Central memory CD4-positive, alpha-beta T cell (primary cell): ENCODE results near the gene MOB3A.
"Not testable (repeated sequence)": the region's sequence is repeated elsewhere in the genome, so short reads cannot be mapped to it uniquely, and the experiment has no call there.

ENCODE experiments used
- DNase-seq: peaks from one replicate; pipeline ENCODE4 v3.0.0; 2022

MOB3A gene

DNA sequence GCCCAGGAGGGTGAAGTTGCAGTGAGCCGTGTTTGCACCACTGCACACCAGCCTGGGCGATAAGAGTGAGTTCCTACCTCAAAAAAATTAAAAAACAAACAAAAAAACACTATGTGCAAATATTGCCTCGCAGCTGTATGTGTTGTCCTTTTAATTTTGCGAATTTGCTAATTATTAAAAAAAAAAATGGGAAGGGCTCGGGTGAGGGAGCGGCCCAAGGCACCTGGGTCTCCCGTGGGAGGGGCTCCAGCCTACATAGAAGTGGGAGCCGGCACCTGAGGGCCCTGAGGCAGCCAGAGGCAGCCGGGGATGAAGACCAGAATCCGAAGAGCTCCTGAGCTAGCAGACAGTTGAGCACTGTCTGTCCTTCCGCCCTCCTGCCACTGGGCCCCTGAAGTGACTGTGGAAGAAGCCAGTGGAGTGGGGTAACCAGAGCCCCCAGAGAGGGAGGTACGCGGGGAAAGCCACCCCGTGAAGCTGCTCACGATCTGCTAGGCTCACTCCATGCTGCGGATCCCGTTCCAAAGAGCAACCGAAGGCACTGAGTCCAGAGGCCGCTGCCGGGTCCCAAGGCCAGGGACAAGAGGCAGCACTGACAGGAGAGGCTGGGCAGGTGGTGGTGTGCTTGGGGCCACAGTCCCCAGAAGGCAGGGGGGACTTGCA lies 7.0 kb upstream of the MOB3A start:
- DNase-seq: no peak

GRCh38 chr19:2101417-2102335 lies 5.5 kb upstream of the MOB3A start:
- no peak for DNase-seq

GRCh38 chr19:2100719-2101061 lies 4.6 kb upstream of the MOB3A start:
- DNase-seq: no peak

DNA sequence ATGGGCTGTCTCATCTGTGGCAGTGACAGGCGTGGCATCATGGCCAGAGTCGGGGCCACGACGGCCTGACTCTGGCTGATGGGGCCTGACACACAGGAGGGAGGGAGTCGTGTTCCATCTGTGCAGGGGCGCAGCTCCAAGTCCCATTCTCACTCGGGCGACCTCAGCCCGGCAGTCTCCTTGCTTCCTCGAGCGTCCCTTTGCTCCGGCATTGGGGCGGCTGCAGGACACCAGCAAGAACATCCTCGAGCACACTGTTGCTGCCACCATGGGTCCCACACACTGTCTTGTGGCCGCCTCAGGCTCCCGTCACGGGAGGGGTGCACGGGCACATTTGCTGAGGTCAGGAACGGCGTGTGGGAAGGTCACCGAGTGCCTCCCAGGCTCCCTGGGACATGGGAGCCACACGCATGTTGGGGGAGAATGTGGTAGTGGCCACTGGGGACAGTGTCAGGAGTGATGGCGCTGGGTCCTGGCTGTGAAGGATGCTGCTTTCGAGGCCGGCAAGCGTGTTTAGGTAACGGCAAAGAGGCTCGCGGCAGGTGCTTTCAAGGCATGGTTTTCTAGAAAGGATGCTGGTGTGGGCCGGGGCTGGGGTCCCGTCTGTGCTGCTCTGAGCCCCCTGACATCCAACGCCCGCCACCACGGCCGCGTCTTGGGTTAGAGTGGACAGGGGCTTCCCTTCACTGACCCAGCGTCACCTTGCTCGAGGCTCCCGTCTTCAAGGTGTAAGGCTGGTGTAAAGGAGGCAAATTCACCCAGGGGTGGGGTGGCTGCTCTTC lies 4.0 kb upstream of the MOB3A start:
- DNase-seq: no peak

- DNase-seq: no peak
Observed at GRCh38 chr19:2099054-2099501, 3.0 kb upstream of the MOB3A start.

DNA sequence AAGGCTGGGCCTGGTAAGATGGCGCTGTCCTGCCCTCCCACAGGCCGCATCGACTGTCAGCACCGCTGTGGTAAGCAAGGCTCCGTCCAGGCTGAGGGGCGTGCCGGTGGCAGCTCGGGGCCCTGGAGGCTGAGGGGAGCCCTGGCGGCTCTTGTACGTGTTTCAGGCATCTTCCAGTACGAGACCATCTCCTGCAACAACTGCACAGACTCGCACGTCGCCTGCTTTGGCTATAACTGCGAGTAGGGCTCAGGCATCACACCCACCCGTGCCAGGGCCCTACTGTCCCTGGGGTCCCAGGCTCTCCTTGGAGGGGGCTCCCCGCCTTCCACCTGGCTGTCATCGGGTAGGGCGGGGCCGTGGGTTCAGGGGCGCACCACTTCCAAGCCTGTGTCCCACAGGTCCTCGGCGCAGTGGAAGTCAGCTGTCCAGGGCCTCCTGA lies 1.8 kb upstream of the MOB3A start:
- DNase-seq: no peak

GRCh38 chr19:2097203-2097885 lies 1.2 kb upstream of the MOB3A start:
- DNase-seq: peak; percentile 51

- peak; percentile 99 for DNase-seq
Observed at GRCh38 chr19:2096480-2097202, 515 bp upstream of the MOB3A start, which contains the start of gene IZUMO4. Gene IZUMO4 (plus strand): TSS chr19:2096915. CDS start chr19:2096946, 31 bp downstream.

DNA sequence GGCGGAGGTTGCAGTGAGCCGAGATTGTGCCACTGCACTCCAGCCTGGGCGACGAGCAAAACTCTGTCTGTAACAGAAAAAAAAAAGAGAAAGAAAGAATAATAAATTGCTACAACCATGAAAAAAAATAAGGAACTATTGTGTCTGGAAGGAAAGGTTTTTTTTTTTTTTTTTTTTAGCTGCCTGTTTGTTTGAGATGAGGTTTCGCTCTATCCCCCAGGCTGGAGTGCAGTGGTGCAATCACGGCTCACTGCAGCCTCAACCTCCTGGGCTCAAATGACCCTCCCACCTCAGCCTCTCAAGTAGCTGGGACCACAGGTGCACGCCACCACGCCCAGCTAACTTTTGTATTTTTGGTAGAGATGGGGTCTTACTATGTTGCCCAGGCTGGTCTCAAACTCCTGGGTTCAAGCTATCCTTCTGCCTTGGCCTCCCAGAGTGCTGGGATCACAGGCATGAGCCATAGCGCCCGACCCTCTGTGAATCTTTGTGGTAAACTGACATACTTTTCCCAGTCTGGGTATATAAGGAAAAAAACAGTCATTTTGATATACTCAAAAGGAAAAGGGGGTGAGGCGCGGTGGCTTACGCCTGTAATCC lies 4.1 kb downstream of the MOB3A start:
- not testable (repeated sequence) for DNase-seq

DNA sequence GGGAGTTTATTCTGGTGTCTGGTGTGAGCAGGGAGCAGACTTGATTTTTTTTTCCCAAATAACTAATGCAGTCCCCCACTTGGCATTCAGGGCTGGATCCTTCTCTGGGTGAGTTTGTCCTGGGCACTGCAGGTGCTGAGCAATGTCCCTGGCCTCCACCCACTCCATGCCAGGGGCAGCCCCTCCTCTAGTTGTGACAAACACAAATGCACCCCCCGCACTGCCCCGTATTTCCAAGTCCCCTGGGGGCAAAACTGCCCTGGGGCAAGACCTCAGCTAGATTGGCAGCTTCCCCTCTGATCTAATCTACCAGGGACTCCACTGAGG lies 6.4 kb downstream of the MOB3A start:
- no peak for DNase-seq

- no peak for DNase-seq
Observed at GRCh38 chr19:2089001-2089711, 7.0 kb downstream of the MOB3A start.

DNA sequence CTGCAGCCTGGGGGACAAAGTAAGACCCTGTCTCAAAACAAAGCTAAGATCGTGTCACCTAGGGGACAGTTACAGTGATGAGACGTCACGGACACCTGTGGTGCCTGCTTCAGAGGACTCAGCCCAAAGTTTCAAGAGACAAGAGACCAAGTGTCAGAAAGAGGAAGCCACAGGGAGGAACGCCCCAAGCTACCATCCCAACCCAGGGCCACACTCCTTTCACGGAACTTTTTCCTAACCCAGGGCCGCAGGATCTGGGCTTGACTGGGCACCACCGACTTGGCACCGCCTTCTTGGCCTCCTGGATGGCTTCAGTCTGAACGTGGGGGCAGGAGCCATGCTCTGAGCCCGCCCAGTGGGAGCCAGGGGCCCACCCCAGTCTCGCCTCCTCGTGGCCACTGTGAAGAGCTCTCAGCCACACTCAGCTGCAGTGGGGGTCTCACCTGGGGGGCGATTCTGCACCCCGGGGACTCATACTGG lies 8.5 kb downstream of the MOB3A start:
- peak; percentile 46 for DNase-seq

GRCh38 chr19:2086695-2087620 lies 9.2 kb downstream of the MOB3A start:
- peak; percentile 17 for DNase-seq

DNA sequence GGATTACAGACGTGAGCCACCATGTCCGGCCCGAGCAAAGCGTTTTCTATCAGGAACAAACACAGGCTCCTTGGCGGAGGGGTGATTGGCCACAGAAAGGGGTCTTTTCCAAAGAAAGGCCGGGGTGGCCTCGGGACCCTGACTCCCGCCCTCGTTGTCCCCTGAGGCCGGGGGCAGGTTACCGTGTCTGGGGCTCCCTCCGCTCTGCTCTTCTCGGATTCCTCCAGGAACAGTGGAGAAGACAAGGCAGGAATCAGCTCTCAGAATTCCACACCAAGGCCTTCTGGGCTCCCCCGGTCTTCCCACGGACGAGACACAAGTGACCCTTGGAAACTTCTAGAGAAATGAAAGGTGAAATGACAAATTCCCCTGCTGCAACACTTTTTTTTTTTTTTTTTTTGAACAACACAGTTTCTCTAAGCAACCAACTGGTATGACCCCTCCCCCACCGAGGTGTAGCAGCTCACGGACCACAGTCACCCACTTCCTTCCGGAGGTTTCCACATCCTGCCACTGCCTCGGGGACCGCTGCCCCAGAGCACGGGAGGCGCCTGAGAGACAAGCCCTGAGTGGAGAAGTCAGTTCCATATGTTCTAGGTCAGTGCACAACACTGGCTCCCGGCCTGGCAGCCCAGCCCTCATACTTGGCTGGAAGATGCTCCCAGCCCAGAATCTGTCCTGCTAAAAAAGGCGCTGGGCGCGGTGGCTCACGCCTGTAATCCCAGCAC lies 11.0 kb downstream of the MOB3A start:
- DNase-seq: peak; percentile 97

- DNase-seq: peak; percentile 76
Observed at GRCh38 chr19:2083174-2083854, 12.8 kb downstream of the MOB3A start.

DNA sequence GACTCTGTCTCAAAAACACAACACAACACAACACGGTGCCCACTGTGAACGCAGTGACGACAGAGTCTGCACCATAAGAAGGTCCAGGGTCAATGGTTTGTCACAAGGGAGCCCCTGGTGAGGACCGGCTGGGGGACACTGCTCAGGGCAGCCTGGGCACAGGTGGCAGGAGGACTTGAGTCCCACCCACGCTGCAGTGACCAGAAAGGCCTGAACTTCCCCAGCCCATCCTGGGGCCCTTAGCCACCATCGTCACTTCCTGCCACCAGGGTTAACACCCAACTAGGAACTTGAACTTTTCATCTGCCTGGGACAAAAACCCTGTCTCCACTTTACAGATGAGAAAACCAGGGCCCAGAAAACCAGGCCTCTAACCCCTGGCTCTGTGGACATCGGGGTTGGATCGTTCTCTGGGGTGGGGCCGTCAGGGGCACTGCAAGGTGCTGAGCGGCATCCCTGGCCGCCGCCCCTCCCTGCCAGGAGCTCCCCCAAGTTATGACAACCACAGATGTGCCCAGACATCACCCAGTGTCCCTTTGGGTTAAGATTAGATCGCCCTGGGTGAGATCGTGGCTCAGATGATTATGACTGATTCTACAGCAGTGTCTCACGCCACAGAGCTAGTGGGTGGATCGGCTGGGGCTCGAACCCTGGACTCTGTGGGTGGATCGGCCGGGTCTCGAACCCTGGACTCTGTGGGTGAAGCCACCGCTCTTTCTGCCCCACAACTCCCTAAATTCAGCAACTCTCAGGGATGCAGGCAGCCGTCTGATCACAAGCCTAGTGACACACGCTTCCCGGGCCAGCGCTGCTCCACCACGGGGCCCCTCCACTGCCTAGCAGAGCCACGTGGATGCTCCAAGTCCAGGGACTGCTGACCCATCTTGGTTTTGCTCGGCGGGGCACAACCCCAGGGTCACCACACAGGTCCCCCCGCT lies 14.0 kb downstream of the MOB3A start:
- DNase-seq: peak; percentile 71
